Measurements from ENCODE around the gene ARHGAP31. TPM values are rescaled to one million over a fixed set of nuclear protein-coding genes. Genes with fewer than 3 reads are reported as not detected.

ARHGAP31 gene
- total RNA-seq, 1 donor: 15.1 TPM

DNA sequence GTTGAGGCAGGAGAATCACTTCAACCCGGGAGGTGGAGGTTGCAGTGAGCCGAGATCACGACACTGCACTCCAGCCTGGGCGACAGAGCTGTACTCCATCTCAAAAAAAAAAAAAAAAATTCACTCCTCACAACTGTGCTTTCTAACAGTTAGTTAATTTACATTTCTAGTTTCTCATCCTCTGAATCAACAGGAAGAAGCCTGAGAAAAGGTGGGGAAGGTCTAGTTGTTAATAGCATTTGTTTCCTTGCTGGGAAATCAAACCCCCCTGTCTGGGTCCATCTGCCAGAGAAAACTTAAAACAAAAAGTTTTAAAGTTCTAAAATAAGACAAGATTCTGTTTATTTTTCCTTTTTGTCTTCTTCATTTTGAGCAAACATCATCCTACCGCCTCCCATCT lies 106.9 kb downstream of the ARHGAP31 start:
- DNase-seq (ENCODE audit: low read depth): no peak
- TF ChIP-seq, protein P1, sequence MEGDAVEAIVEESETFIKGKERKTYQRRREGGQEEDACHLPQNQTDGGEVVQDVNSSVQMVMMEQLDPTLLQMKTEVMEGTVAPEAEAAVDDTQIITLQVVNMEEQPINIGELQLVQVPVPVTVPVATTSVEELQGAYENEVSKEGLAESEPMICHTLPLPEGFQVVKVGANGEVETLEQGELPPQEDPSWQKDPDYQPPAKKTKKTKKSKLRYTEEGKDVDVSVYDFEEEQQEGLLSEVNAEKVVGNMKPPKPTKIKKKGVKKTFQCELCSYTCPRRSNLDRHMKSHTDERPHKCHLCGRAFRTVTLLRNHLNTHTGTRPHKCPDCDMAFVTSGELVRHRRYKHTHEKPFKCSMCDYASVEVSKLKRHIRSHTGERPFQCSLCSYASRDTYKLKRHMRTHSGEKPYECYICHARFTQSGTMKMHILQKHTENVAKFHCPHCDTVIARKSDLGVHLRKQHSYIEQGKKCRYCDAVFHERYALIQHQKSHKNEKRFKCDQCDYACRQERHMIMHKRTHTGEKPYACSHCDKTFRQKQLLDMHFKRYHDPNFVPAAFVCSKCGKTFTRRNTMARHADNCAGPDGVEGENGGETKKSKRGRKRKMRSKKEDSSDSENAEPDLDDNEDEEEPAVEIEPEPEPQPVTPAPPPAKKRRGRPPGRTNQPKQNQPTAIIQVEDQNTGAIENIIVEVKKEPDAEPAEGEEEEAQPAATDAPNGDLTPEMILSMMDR (IDR thresholded peaks at IDR 0.05; ENCODE audit: insufficient read depth, low read depth, low read length): no peak
- no peak overlapping the region for H3K4me3 ChIP-seq (ENCODE audit: low read depth, low read length)

DNA sequence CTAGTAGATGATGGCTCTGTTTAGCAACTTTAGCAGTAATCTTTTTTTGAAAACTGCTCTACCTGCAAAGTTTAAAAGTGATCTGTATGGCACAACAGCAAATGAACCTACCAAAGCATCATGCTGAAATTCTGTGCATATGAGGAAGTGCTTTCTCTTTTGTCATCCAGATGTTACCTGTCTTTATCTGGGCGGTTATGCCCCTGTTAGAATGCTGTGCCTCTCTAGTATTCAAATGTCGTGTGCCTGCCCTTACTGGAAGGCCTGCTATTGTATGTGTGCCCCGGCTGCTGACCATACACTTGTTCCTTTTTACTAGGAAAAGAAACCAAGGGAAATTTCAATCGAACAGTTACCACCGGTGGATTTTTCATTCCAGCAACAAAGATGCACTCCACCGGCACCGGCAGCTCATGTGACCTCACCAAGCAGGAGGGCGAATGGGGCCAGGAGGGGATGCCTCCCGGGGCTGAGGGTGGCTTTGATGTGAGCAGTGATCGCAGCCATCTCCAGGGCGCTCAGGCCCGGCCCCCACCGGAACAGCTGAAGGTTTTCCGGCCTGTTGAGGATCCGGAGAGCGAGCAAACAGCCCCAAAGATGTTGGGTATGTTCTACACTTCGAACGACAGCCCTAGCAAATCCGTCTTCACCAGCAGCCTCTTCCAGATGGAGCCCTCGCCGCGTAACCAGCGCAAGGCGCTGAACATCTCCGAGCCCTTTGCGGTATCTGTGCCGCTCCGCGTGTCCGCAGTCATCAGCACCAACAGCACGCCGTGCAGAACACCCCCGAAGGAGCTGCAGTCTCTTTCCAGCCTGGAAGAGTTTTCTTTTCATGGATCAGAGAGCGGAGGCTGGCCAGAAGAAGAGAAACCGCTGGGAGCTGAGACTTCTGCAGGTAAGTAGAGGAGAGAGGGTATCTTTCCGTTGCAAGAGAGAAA lies 107.6 kb downstream of the ARHGAP31 start:
- no peak for DNase-seq (ENCODE audit: low read depth)
- H3K4me3 ChIP-seq (ENCODE audit: low read depth, low read length): no peak overlapping the region
- TF ChIP-seq, protein P1 (IDR thresholded peaks at IDR 0.05; ENCODE audit: insufficient read depth, low read depth, low read length): no peak

DNA sequence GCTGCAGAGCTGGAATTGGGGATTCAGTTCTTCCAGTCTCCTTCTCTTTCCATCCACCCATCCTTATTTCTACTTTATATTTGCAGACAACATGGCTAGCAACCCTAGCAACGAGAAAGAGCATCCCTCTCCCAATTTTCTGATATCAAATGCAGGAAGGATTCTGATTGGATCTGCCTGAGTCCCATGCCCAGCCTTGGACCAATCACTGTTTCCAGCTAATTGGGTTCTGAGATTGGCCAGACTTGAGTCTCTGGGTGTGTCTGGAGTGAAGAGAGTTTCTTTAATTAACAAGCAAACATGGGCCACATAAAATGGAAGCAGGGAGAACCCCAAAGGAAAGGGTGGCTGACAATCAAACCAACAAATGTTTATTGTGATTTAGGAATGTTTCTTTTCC lies 108.6 kb downstream of the ARHGAP31 start:
- TF ChIP-seq, protein P1 (IDR thresholded peaks at IDR 0.05; ENCODE audit: insufficient read depth, low read depth, low read length): no peak
- no peak for DNase-seq (ENCODE audit: low read depth)
- no peak overlapping the region for H3K4me3 ChIP-seq (ENCODE audit: low read depth, low read length)

DNA sequence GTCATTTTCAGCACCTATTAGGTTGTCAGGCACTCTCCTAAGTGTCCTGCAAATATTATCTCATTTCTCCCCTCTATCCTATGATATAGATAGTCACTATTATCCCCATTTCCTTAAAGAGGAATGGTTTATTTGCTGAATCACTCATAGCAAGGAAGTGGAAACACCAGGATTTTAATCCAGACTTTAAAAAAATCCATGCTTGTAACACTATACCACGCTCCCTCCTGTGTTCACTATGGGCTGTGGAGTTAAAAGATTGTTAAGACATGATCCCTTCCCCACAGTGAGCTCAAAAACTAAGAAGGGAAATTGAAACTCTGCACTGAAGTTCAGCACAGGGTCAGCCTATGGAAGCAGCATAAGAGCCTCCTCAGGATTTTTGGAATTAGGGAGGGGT lies 109.0 kb downstream of the ARHGAP31 start:
- no peak overlapping the region for H3K4me3 ChIP-seq (ENCODE audit: low read depth, low read length)
- no peak for DNase-seq (ENCODE audit: low read depth)
- TF ChIP-seq, protein P1 (IDR thresholded peaks at IDR 0.05; ENCODE audit: insufficient read depth, low read depth, low read length): no peak

DNA sequence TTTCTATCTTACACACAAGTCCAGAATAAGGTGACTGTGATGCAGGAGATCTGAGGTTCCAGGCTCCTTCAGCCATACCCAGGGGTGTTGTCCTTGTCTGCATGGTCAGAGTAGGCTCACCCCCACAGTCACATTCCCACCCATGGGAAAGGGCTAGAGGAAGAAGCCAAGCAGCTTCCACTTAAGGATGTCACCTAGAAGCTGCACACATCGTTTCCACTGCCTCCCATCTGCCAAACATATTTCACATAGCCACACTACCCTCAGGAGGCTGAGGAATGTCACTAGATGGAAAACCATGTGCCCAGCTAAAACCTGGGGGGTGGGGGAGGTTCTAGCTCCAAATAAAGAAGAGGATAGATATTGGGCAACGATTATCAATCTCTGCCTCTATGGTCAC lies 111.1 kb downstream of the ARHGAP31 start:
- no peak for DNase-seq (ENCODE audit: low read depth)
- TF ChIP-seq, protein P1 (IDR thresholded peaks at IDR 0.05; ENCODE audit: insufficient read depth, low read depth, low read length): no peak
- no peak overlapping the region for H3K4me3 ChIP-seq (ENCODE audit: low read depth, low read length)

DNA sequence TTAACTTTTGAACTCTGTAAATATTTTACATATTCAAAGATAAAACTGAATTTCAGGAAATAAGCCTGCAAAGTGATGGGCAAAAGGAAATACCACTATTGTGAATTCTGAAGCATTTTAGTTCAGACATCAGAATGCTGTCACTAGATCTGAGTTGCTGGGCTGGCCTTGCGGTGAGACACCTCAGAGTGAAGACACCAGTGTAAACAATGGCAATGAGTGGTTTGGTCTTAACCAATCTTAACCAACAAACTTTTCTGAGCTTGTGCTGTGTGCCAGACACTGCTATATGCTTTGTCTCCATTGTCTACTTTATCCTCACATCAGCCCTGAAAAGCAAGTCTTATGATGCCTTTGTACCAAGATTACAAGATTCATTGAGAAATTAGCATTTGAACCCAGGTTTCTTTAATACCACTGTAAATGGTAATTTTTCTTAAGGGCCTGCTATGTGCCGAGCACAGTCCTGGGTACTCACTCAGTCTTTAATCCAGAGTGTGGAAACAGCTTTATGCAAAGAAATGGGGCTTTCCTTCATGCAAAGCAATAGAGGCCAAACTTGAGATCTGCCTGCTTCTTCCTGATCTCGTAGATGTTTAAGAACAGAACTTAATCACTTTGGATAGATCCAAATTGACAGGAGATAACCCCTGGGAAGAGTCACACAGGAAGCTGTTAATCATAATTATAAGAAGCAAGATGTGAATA lies 114.2 kb downstream of the ARHGAP31 start:
- TF ChIP-seq, protein P1 (IDR thresholded peaks at IDR 0.05; ENCODE audit: insufficient read depth, low read depth, low read length): no peak
- no peak overlapping the region for H3K4me3 ChIP-seq (ENCODE audit: low read depth, low read length)
- DNase-seq (ENCODE audit: low read depth): no peak

Measured in fibroblast of villous mesenchyme (primary cell).